ENCODE data around the gene TSPAN12.

Gene TSPAN12

DNA sequence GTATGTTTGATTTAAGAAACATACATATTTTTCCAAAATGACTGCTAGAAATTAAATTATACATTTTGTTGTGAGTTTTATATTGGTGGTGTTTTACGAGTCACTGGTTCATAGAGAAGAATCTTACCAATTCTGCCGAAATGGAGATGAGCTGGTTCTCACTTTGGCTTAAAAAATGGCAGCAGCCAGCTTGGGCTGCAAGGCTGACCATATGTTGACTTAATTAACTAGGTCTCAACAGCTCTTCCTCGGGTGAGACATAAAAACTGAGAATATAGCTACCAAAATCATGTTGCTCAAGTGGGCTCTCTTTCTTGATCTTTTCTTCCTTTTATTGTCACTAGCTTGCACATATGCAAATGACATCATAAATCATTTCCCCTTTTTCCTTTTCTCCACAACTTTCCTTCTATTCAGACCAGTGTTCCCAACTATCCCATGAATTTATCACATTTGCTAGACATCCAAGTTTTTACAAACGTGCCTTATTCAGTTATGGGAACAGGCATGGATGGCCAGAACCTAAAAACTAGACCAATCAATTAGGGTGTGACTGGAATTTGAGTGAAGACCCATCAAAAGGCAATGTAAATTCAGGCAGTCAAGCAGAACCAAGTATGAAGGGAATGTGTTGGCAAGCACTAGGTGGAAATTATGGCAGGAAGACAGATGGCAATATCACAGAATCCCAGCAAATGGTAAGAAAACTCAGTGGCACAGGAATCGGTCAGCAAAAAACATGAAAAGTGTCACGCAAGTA is 6.4 kb upstream of the TSPAN12 start:
- no peak overlapping the region for H3K14ac ChIP-seq (ENCODE audit: low read length)
- H2AFZ ChIP-seq (ENCODE audit: low read length), result no peak overlapping the region
- no peak overlapping the region for H3K27ac ChIP-seq (replicated peaks; ENCODE audit: low read length)
- WGBS, 2 donors (ENCODE audit: extremely low coverage in 2 of 2, insufficient read length in 2 of 2, insufficient replicate concordance in 1 of 2), result no CpG with 5 or more reads among the region's 6 CpGs
- H2BK12ac ChIP-seq (ENCODE audit: low read length), result peak overlapping the region; percentile 25
- H2BK120ac ChIP-seq (ENCODE audit: low read depth, low read length), result no peak overlapping the region
- H4K91ac ChIP-seq (ENCODE audit: low read depth, low read length, poor library complexity), result no peak overlapping the region
- peaks cover 8 to 15% of the 10 kb centered on the region in 2 donors for H3K4me1 ChIP-seq (ENCODE audit: control insufficient read depth in 2 of 2, insufficient read depth in 1 of 2, low read depth in 1 of 2, low read length in 2 of 2)
- H3K36me3 ChIP-seq (replicated peaks in 1 of 2; ENCODE audit: control insufficient read depth in 2 of 2, insufficient read depth in 2 of 2, low read length in 2 of 2), result no peaks in the 10 kb centered on the region
- no peak overlapping the region for H3K4me3 ChIP-seq (ENCODE audit: low read length in 2 of 2)
- H3K9me3 ChIP-seq (replicated peaks in 1 of 2; ENCODE audit: control insufficient read depth in 2 of 2, insufficient read depth in 1 of 2, low read depth in 1 of 2, low read length in 2 of 2), result no peaks in the 10 kb centered on the region
- no peaks in the 10 kb centered on the region for H3K27me3 ChIP-seq (ENCODE audit: control insufficient read depth in 3 of 3, insufficient read depth in 3 of 3, low read depth in 1 of 3, low read length in 3 of 3)
- H3K4ac ChIP-seq (ENCODE audit: low read length), result no peak overlapping the region
- no peak overlapping the region for H3K9ac ChIP-seq (ENCODE audit: low read depth, low read length, poor library complexity)
- DNase-seq (ENCODE audit: low spot score), result no peak
- H3K18ac ChIP-seq (ENCODE audit: low read length), result no peak overlapping the region
- no peaks in the 10 kb centered on the region for H3K79me1 ChIP-seq (ENCODE audit: low read depth, low read length)
- no peak overlapping the region for H3K4me2 ChIP-seq (ENCODE audit: insufficient read depth, low read length, poor library complexity, severe bottlenecking)
- no peak overlapping the region for H3K23ac ChIP-seq (ENCODE audit: low read depth, low read length, poor library complexity)
- H4K8ac ChIP-seq (ENCODE audit: low read depth, low read length), result no peak overlapping the region
- H2AK5ac ChIP-seq (ENCODE audit: low read depth, low read length), result no peak overlapping the region
- no peak overlapping the region for H2BK5ac ChIP-seq (ENCODE audit: low read length)
- H2BK15ac ChIP-seq (ENCODE audit: low read length), result no peak overlapping the region

DNA sequence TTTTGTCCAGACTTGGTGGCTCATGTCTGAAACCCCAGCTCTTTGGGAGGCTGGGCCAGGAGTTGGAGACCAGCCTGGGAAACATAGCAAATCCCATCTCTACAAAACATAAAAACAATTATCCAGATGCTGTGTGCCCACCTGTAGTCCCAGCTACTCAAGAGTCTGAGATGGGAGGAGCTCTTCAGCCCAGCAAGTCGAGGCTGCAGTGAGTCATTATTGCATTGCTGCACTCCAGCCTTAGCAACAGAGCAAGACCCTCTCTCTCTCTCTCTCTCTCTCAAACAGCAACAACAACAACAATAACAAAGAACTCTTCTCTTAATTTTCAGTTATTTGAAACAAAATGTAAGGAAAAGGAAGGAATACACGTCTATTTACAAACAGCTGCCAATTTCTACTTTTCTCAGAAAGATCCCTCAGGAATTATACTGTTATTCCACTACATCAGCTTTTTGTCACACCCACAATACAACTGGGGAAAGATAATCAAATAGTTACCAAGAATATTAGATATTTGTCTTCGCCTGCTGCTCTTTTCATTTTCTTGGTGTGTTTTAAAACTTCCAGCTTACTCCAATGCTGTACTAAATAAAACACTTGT is 5.1 kb upstream of the TSPAN12 start:
- Histone ChIP-seq H3K4me3 (ENCODE audit: low read length in 2 of 2) (no peak overlapping the region), H2BK5ac (ENCODE audit: low read length) (no peak overlapping the region), H3K4me1 (ENCODE audit: control insufficient read depth in 2 of 2, insufficient read depth in 1 of 2, low read depth in 1 of 2, low read length in 2 of 2) (peaks cover 8 to 18% of the 10 kb centered on the region in 2 donors), H3K79me1 (ENCODE audit: low read depth, low read length) (no peaks in the 10 kb centered on the region), H3K27me3 (ENCODE audit: control insufficient read depth in 3 of 3, insufficient read depth in 3 of 3, low read depth in 1 of 3, low read length in 3 of 3) (no peaks in the 10 kb centered on the region), H4K8ac (ENCODE audit: low read depth, low read length) (no peak overlapping the region), H4K91ac (ENCODE audit: low read depth, low read length, poor library complexity) (no peak overlapping the region), H2AFZ (ENCODE audit: low read length) (peak overlapping the region; percentile 63), H3K9ac (ENCODE audit: low read depth, low read length, poor library complexity) (peak overlapping the region; percentile 50), H3K18ac (ENCODE audit: low read length) (no peak overlapping the region), H3K4me2 (ENCODE audit: insufficient read depth, low read length, poor library complexity, severe bottlenecking) (no peak overlapping the region), H2BK120ac (ENCODE audit: low read depth, low read length) (no peak overlapping the region), H3K4ac (ENCODE audit: low read length) (no peak overlapping the region), H3K9me3 (replicated peaks in 1 of 2; ENCODE audit: control insufficient read depth in 2 of 2, insufficient read depth in 1 of 2, low read depth in 1 of 2, low read length in 2 of 2) (no peaks in the 10 kb centered on the region), H2BK12ac (ENCODE audit: low read length) (no peak overlapping the region), H2AK5ac (ENCODE audit: low read depth, low read length) (no peak overlapping the region), H3K23ac (ENCODE audit: low read depth, low read length, poor library complexity) (no peak overlapping the region), H3K14ac (ENCODE audit: low read length) (no peak overlapping the region), H3K36me3 (replicated peaks in 1 of 2; ENCODE audit: control insufficient read depth in 2 of 2, insufficient read depth in 2 of 2, low read length in 2 of 2) (no peaks in the 10 kb centered on the region), H2BK15ac (ENCODE audit: low read length) (no peak overlapping the region), H3K27ac (replicated peaks; ENCODE audit: low read length) (no peak overlapping the region)
- no peak for DNase-seq (ENCODE audit: low spot score)
- no CpG with 5 or more reads among the region's 3 CpGs for WGBS, 2 donors (ENCODE audit: extremely low coverage in 2 of 2, insufficient read length in 2 of 2, insufficient replicate concordance in 1 of 2)

- H3K18ac ChIP-seq (ENCODE audit: low read length), result no peak overlapping the region
- H3K23ac ChIP-seq (ENCODE audit: low read depth, low read length, poor library complexity), result no peak overlapping the region
- DNase-seq (ENCODE audit: low spot score), result no peak
- WGBS, 2 donors (ENCODE audit: extremely low coverage in 2 of 2, insufficient read length in 2 of 2, insufficient replicate concordance in 1 of 2), result no CpG with 5 or more reads among the region's 2 CpGs
- H3K36me3 ChIP-seq (replicated peaks in 1 of 2; ENCODE audit: control insufficient read depth in 2 of 2, insufficient read depth in 2 of 2, low read length in 2 of 2), result peaks cover 0 to 7% of the 10 kb centered on the region in 2 donors
- no peaks in the 10 kb centered on the region for H3K79me1 ChIP-seq (ENCODE audit: low read depth, low read length)
- no peak overlapping the region for H2BK12ac ChIP-seq (ENCODE audit: low read length)
- H3K9me3 ChIP-seq (replicated peaks in 1 of 2; ENCODE audit: control insufficient read depth in 2 of 2, insufficient read depth in 1 of 2, low read depth in 1 of 2, low read length in 2 of 2), result no peaks in the 10 kb centered on the region
- H3K27ac ChIP-seq (replicated peaks; ENCODE audit: low read length), result no peak overlapping the region
- no peak overlapping the region for H2AK5ac ChIP-seq (ENCODE audit: low read depth, low read length)
- no peak overlapping the region for H2BK5ac ChIP-seq (ENCODE audit: low read length)
- no peak overlapping the region for H4K8ac ChIP-seq (ENCODE audit: low read depth, low read length)
- no peak overlapping the region for H3K4me3 ChIP-seq (ENCODE audit: low read length in 2 of 2)
- H3K27me3 ChIP-seq (ENCODE audit: control insufficient read depth in 3 of 3, insufficient read depth in 3 of 3, low read depth in 1 of 3, low read length in 3 of 3), result no peaks in the 10 kb centered on the region
- H2BK15ac ChIP-seq (ENCODE audit: low read length), result no peak overlapping the region
- H3K9ac ChIP-seq (ENCODE audit: low read depth, low read length, poor library complexity), result no peak overlapping the region
- H3K4ac ChIP-seq (ENCODE audit: low read length), result no peak overlapping the region
- no peak overlapping the region for H3K14ac ChIP-seq (ENCODE audit: low read length)
- no peak overlapping the region for H4K91ac ChIP-seq (ENCODE audit: low read depth, low read length, poor library complexity)
- no peak overlapping the region for H3K4me2 ChIP-seq (ENCODE audit: insufficient read depth, low read length, poor library complexity, severe bottlenecking)
- no peak overlapping the region for H2BK120ac ChIP-seq (ENCODE audit: low read depth, low read length)
- H2AFZ ChIP-seq (ENCODE audit: low read length), result no peak overlapping the region
- H3K4me1 ChIP-seq (ENCODE audit: control insufficient read depth in 2 of 2, insufficient read depth in 1 of 2, low read depth in 1 of 2, low read length in 2 of 2), result peaks cover 8 to 22% of the 10 kb centered on the region in 2 donors
Observed at GRCh38 chr7:120860156-120860555, 2.2 kb upstream of the TSPAN12 start.

- no peak overlapping the region for H2BK15ac ChIP-seq (ENCODE audit: low read length)
- H3K27me3 ChIP-seq (ENCODE audit: control insufficient read depth in 3 of 3, insufficient read depth in 3 of 3, low read depth in 1 of 3, low read length in 3 of 3), result no peaks in the 10 kb centered on the region
- H3K4me1 ChIP-seq (ENCODE audit: control insufficient read depth in 2 of 2, insufficient read depth in 1 of 2, low read depth in 1 of 2, low read length in 2 of 2), result peaks cover 4 to 17% of the 10 kb centered on the region in 2 donors
- H3K9me3 ChIP-seq (replicated peaks in 1 of 2; ENCODE audit: control insufficient read depth in 2 of 2, insufficient read depth in 1 of 2, low read depth in 1 of 2, low read length in 2 of 2), result no peaks in the 10 kb centered on the region
- no peak overlapping the region for H3K14ac ChIP-seq (ENCODE audit: low read length)
- H2BK120ac ChIP-seq (ENCODE audit: low read depth, low read length), result no peak overlapping the region
- WGBS, 2 donors (ENCODE audit: extremely low coverage in 2 of 2, insufficient read length in 2 of 2, insufficient replicate concordance in 1 of 2), result no CpG with 5 or more reads among the region's 6 CpGs
- no peak overlapping the region for H3K4me2 ChIP-seq (ENCODE audit: insufficient read depth, low read length, poor library complexity, severe bottlenecking)
- H2AK5ac ChIP-seq (ENCODE audit: low read depth, low read length), result no peak overlapping the region
- no peak overlapping the region for H3K23ac ChIP-seq (ENCODE audit: low read depth, low read length, poor library complexity)
- no peak overlapping the region for H3K4me3 ChIP-seq (ENCODE audit: low read length in 2 of 2)
- no peak overlapping the region for H3K27ac ChIP-seq (replicated peaks; ENCODE audit: low read length)
- no peak overlapping the region for H3K9ac ChIP-seq (ENCODE audit: low read depth, low read length, poor library complexity)
- H4K8ac ChIP-seq (ENCODE audit: low read depth, low read length), result no peak overlapping the region
- no peak for DNase-seq (ENCODE audit: low spot score)
- H2AFZ ChIP-seq (ENCODE audit: low read length), result no peak overlapping the region
- no peak overlapping the region for H2BK12ac ChIP-seq (ENCODE audit: low read length)
- no peaks in the 10 kb centered on the region for H3K79me1 ChIP-seq (ENCODE audit: low read depth, low read length)
- no peak overlapping the region for H3K18ac ChIP-seq (ENCODE audit: low read length)
- no peak overlapping the region for H3K4ac ChIP-seq (ENCODE audit: low read length)
- no peak overlapping the region for H2BK5ac ChIP-seq (ENCODE audit: low read length)
- no peak overlapping the region for H4K91ac ChIP-seq (ENCODE audit: low read depth, low read length, poor library complexity)
- H3K36me3 ChIP-seq (replicated peaks in 1 of 2; ENCODE audit: control insufficient read depth in 2 of 2, insufficient read depth in 2 of 2, low read length in 2 of 2), result peaks cover 0 to 14% of the 10 kb centered on the region in 2 donors
Observed at GRCh38 chr7:120859459-120859858, 1.5 kb upstream of the TSPAN12 start.
